ENCODE data around the gene HAPLN2.

Gene HAPLN2

GRCh38 chr1:156659988-156660751, 41.0 kb downstream of the HAPLN2 start (continued):
- TF ChIP-seq ZNF518A (tag by site-specific recombination; conservative IDR thresholded peaks at IDR 0.05; ENCODE audit: low read depth) (peak; percentile 43; the same call in 1 of the 2 replicates), GLIS2 (tag by site-specific recombination; IDR thresholded peaks at IDR 0.05) (peak; percentile 98), PRDM4 (tag by site-specific recombination; IDR thresholded peaks at IDR 0.05) (peak; percentile 80), KLF7 (tag by site-specific recombination; IDR thresholded peaks at IDR 0.05; ENCODE audit: borderline replicate concordance) (peak; percentile 69; the same call in 1 of the 2 replicates), FEZF1 (tag by site-specific recombination; IDR thresholded peaks at IDR 0.05) (0 out of 2 replicates have a peak, but pooled peaks have one; percentile 16), HOXA7 (CRISPR knock-in tag; IDR thresholded peaks at IDR 0.05; ENCODE audit: borderline replicate concordance) (no peak), SP3 (tag by site-specific recombination; IDR thresholded peaks at IDR 0.05) (peak; percentile 83), PBX3 (CRISPR knock-in tag; IDR thresholded peaks at IDR 0.05) (no peak), ZFP41 (tag by site-specific recombination; IDR thresholded peaks at IDR 0.05; ENCODE audit: borderline replicate concordance) (no peak), ZNF114 (tag by site-specific recombination; IDR thresholded peaks at IDR 0.05) (no peak), ZNF184 (tag by site-specific recombination; IDR thresholded peaks at IDR 0.05) (0 out of 2 replicates have a peak, but pooled peaks have one; percentile 33), SP2 (tag by site-specific recombination; IDR thresholded peaks at IDR 0.05) (peak; percentile 74), ZNF623 (tag by site-specific recombination; IDR thresholded peaks at IDR 0.05) (no peak), EGR2 (tag by site-specific recombination; IDR thresholded peaks at IDR 0.05; ENCODE audit: low read depth) (peak; percentile 85), ZNF639 (tag by site-specific recombination; IDR thresholded peaks at IDR 0.05) (peak; percentile 96), ZNF704 (tag by site-specific recombination; IDR thresholded peaks at IDR 0.05) (no peak), PRDM10 (tag by site-specific recombination; IDR thresholded peaks at IDR 0.05) (peak; percentile 64; the same call in 1 of the 2 replicates), ZBTB26 (tag by site-specific recombination; optimal IDR thresholded peaks at IDR 0.05) (peak; percentile 99), ZFHX2 (tag by site-specific recombination; conservative IDR thresholded peaks at IDR 0.05) (peak; percentile 84), ZNF837 (tag by site-specific recombination; IDR thresholded peaks at IDR 0.05) (no peak)
